NB4 (cell line): ENCODE results near the gene PHACTR1.

Experiments
- DNase-seq: peaks from one replicate; pipeline ENCODE4 v3.0.0; 2010; ENCODE audit warnings: low read depth
- H3K4me3 ChIP-seq: one replicate; pipeline ENCODE4 v1.5.1; 2011; ENCODE audit warnings: mild to moderate bottlenecking, low read depth, low read length, moderate library complexity
- MYC ChIP-seq: IDR thresholded peaks from 2 replicates; pipeline ENCODE4 v1.6.1; 2011; ENCODE audit warnings: low read depth, low read length
- POLR2A ChIP-seq: IDR thresholded peaks from 2 replicates; pipeline ENCODE4 v1.6.1; 2011; ENCODE audit warnings: mild to moderate bottlenecking; ENCODE audit not compliant: insufficient read length; ENCODE audit errors: extremely low read depth
- TF ChIP-seq, protein P1 (sequence below): IDR thresholded peaks from 2 replicates; pipeline ENCODE4 v1.6.1; 2011; ENCODE audit warnings: low read depth, low read length
- TF ChIP-seq, protein P2 (sequence below): IDR thresholded peaks from one replicate; pipeline ENCODE4 v1.5.1; 2012; ENCODE audit warnings: low read depth, low read length

Gene PHACTR1

DNA sequence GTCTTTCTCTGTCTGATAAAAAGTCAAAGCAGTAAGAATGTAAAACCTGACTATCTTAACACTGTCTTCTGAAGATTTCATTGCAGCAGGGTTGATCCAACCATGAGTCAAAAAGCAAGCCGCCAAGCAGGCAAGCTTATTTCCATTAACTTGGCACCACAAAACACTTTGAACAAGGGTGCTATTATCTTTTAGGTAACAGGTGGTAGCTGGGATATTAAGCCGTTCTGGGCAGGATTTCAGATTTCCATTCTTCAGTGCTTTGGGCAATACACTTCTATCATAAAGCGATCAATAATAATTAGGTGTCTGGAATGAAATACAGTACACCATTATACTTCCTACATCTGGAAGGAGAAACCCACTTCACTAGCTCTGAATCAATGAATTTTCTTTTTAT is 429.9 kb downstream of the PHACTR1 start:
- TF ChIP-seq MYC (no peak), POLR2A (no peak)
- TF ChIP-seq, protein P1, sequence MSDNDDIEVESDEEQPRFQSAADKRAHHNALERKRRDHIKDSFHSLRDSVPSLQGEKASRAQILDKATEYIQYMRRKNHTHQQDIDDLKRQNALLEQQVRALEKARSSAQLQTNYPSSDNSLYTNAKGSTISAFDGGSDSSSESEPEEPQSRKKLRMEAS = no peak
- TF ChIP-seq, protein P2, sequence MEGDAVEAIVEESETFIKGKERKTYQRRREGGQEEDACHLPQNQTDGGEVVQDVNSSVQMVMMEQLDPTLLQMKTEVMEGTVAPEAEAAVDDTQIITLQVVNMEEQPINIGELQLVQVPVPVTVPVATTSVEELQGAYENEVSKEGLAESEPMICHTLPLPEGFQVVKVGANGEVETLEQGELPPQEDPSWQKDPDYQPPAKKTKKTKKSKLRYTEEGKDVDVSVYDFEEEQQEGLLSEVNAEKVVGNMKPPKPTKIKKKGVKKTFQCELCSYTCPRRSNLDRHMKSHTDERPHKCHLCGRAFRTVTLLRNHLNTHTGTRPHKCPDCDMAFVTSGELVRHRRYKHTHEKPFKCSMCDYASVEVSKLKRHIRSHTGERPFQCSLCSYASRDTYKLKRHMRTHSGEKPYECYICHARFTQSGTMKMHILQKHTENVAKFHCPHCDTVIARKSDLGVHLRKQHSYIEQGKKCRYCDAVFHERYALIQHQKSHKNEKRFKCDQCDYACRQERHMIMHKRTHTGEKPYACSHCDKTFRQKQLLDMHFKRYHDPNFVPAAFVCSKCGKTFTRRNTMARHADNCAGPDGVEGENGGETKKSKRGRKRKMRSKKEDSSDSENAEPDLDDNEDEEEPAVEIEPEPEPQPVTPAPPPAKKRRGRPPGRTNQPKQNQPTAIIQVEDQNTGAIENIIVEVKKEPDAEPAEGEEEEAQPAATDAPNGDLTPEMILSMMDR = no peak
- no peak for DNase-seq
- H3K4me3 ChIP-seq = no peak overlapping the region

DNA sequence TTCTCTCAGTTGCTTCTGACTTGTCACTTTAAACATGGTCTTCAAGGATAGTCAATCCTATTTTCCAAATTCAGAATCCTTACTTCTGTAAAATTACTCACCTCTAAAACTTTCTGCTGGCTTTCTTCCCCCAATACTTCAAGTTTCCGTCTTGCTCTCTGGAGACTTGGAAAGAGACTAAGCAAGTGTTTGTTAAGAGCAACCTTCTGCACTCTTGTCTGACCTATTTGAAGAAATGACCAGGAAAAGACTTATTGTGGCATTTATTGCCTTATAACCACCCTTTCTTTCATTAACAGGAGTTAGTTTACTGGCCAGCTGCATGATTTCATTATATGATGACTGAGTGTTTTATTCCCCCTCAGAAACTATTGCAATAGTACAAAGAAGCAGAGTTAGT is 430.8 kb downstream of the PHACTR1 start:
- H3K4me3 ChIP-seq = no peak overlapping the region
- DNase-seq = no peak
- no peak for TF ChIP-seq POLR2A
- TF ChIP-seq, protein P2 = no peak
- TF ChIP-seq, protein P1 = no peak
- no peak for TF ChIP-seq MYC

DNA sequence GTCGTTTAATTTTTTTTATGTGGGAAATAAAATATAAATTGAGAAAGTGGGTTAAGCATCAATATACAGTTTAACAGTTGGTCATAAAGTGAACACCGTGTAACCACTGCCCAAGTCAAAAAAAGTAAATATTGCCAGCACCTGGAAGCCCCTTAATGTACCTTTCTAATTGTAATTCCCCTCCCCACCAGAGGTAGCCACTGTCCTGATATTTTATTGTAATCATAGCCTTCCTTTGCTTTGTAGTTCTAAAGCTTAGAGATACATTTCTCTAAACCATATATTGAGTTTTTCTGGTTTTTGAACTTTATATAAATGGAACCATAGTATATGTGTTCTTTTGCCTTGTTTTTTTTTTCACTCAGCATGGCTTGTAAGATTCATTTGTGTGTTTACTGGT is 431.2 kb downstream of the PHACTR1 start:
- TF ChIP-seq, protein P1 = no peak
- no peak for TF ChIP-seq MYC
- TF ChIP-seq, protein P2 = no peak
- no peak for DNase-seq
- no peak overlapping the region for H3K4me3 ChIP-seq

DNA sequence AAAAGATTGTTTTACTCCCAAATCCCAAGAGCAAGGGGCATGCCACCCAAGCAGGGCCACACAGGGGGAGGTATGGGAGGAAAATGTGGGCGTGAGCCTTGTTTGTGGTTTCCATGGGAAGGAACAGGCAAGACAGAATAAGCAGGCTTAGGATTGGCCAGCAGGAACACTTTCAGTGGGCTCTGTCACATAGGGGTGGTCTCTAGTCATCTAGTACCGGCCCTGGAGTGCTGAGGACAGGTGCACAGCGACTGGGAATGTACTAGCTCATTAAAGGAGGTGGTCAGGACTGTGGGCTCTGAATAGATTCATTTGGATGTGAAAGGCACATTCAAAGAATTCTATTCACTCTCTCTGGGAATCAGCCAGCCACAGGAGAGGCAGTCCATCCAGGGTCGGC is 436.2 kb downstream of the PHACTR1 start:
- DNase-seq = no peak
- no peak overlapping the region for H3K4me3 ChIP-seq
- TF ChIP-seq, protein P2 = no peak
- TF ChIP-seq MYC (no peak), POLR2A (no peak)
- TF ChIP-seq, protein P1 = no peak

DNA sequence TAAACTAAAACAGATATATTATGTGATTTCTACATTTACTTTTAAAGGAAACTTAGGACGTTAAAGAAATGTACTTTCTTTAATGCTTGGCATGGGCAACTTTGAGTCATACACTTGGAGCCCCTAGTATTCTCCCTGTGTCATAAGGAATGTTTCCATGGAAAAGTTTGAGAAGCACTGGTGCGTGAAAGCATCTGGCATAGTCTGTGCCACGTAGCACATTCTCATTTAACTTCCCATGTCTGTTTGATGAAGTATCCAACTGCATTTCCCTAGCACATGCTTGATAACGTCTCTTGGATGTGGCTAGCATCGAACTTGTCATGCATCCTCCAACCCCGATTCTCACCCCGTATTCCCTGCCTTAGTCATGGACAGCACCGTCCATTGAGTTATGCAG is 439.8 kb downstream of the PHACTR1 start:
- DNase-seq = no peak
- TF ChIP-seq, protein P2 = no peak
- TF ChIP-seq POLR2A (no peak), MYC (no peak)
- TF ChIP-seq, protein P1 = no peak
- no peak overlapping the region for H3K4me3 ChIP-seq

DNA sequence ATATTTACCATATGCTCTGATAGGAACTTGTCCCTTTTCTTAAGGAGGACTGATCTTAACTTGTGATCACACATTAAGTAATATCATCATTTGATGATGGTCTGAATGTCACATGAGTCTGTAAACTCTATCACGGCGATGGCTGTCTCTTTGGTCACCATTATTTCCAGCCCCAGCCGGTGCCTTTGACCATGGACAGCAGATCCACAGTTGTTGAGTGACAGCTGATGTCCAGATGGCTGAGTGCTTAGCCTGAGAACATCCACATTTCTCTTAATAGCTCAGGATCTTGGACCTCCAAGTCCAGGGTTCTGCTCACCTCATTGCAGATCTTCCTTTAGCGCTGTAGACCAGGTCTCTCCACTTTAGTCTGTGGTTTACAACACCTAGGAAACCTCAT is 440.7 kb downstream of the PHACTR1 start:
- TF ChIP-seq, protein P1 = no peak
- H3K4me3 ChIP-seq = no peak overlapping the region
- DNase-seq = no peak
